Activated T-helper 1 cell treated with anti-CD3 and anti-CD28 coated beads, Interleukin-12 subunit alpha, Interleukin-12 subunit beta, Interleukin-2, Interleukin-4 antibody, amounts not matched to agents 30 ng/mL and 10 ng/mL and 1 ng/mL, durations not matched to agents 14 hours and 24 hours and 36 hours (primary cell): Measurements from ENCODE around the gene TMEM167A. TPM values are rescaled to one million over a fixed set of nuclear protein-coding genes. Genes with fewer than 3 reads are reported as not detected.

Experiments used
- DNase-seq: peaks from one replicate; pipeline ENCODE4 v3.0.0; 2021; ENCODE audit warnings: low spot score
- H3K27ac Mint-ChIP-seq: one replicate; pipeline ENCODE4 v1.8.0; 2021; ENCODE audit warnings: mild to moderate bottlenecking, mixed read lengths
- H3K27me3 Mint-ChIP-seq: one replicate; pipeline ENCODE4 v1.8.0; 2022; ENCODE audit warnings: mild to moderate bottlenecking, moderate library complexity, mixed read lengths; ENCODE audit not compliant: insufficient read depth
- H3K36me3 Mint-ChIP-seq: one replicate; pipeline ENCODE4 v1.8.0; 2021; ENCODE audit warnings: low read depth, mixed read lengths
- H3K4me1 Mint-ChIP-seq: one replicate; pipeline ENCODE4 v1.8.0; 2021; ENCODE audit warnings: low read depth, mixed read lengths
- H3K4me3 Mint-ChIP-seq: one replicate; pipeline ENCODE4 v1.8.0; 2021; ENCODE audit warnings: mild to moderate bottlenecking, moderate library complexity, mixed read lengths
- H3K9me3 Mint-ChIP-seq: one replicate; pipeline ENCODE4 v1.8.0; 2021; ENCODE audit warnings: mixed read lengths
- intact Hi-C: fragments of 100-400 bp; cut with micrococcal nuclease; formaldehyde crosslinking; loops from one replicate; pipeline ENCODE4 v1.15.1; 2024
- total RNA-seq: library from RNA; stranded (reverse); gene quantifications from 2 replicates; pipeline ENCODE4 v1.2.3, GENCODE V29; 2022

TMEM167A gene
- total RNA-seq, 1 donor from 2014 or later: 84.6 TPM

DNA sequence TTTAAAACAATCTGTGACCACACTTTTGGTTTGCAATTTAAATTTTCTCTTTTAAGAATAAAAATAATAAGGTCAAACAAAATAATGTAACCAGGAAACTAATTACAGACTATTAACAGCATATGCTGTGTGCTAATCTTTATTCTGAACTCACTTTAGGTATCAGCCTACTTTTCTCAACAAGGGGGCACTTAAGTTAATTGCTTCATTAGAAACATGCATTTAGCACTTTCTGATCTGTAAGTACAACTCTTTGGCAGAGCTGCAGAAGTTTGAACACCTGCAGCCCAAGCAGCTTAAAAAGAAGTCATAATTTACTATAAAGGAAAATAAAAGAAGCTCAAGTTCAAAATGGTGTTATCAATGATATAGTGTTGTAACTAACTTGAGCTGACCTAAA lies 21.8 kb upstream of the TMEM167A start:
- no peak for DNase-seq
- Mint-ChIP-seq H3K27me3 (no peaks in the 10 kb centered on the region), H3K4me1 (no peaks in the 10 kb centered on the region), H3K9me3 (peaks cover under 1% of the 10 kb centered on the region), H3K36me3 (peaks cover 1% of the 10 kb centered on the region), H3K4me3 (no peak overlapping the region), H3K27ac (no peak overlapping the region)
- intact Hi-C loops: no loop called here

DNA sequence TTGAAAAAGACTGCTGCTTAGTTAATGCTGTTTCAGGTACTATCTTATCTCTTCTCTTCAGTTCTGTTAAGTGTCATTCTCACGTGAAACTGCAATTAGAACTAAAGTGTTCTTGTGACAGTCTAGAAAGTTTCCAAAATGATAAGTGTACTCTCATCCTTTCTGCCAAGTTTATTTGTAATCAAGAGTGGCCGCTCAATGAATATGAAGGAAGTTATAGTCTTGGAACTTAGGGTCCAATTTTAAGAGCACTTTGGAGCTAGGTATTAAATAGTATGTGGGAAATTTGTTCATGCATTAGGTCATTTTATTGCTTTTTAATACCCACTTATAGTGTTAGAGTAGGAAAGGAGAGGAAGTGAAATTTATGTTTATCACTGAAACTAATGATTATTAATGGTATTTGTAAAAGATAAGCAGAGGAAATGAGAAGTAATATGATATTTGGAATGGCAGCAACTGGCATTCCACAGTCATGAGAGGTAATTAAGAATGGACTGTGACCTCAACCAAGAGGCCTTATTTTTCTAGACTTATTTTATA lies 20.6 kb upstream of the TMEM167A start:
- DNase-seq: no peak
- Mint-ChIP-seq H3K9me3 (peaks cover 13% of the 10 kb centered on the region), H3K4me3 (no peak overlapping the region), H3K36me3 (peaks cover 1% of the 10 kb centered on the region), H3K27me3 (no peaks in the 10 kb centered on the region), H3K4me1 (peaks cover 4% of the 10 kb centered on the region), H3K27ac (no peak overlapping the region)
- intact Hi-C loops: no loop called here

DNA sequence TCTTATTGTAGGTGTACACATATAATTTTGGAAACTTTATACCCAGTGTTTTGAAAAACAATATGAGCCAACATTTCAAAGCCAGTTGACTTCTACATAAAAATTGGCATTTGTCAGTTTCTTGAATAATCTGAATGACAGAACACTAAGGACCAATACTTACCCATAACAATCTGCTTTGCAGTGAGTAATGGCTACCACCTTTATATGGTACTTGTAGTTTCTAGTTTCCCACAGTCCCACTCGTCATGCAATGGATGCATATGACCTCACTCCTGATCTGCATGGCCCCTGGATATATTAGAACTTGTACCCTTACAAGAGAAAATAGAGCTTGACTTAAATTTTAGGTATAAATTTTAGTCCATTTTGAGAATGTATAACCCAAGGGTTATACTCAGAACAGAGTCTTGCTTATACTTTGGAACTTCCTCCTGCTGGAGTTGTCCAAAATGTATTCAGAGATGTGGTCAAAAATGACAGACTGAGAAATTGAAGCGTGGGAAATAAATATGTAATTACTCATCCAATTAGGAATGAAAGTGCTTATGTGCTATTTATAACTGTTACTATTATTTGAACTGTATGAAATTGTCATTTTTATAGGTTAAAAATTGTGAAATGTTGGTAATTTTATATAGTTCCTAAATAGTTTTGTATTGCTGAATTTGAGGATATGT lies 19.6 kb upstream of the TMEM167A start:
- H3K4me1 Mint-ChIP-seq: peaks cover 14% of the 10 kb centered on the region
- no peak overlapping the region for H3K4me3 Mint-ChIP-seq
- no peak for DNase-seq
- no peak overlapping the region for H3K27ac Mint-ChIP-seq
- no peaks in the 10 kb centered on the region for H3K27me3 Mint-ChIP-seq
- H3K36me3 Mint-ChIP-seq: peaks cover 5% of the 10 kb centered on the region
- intact Hi-C loops: no loop called here
- H3K9me3 Mint-ChIP-seq: peaks cover 21% of the 10 kb centered on the region

DNA sequence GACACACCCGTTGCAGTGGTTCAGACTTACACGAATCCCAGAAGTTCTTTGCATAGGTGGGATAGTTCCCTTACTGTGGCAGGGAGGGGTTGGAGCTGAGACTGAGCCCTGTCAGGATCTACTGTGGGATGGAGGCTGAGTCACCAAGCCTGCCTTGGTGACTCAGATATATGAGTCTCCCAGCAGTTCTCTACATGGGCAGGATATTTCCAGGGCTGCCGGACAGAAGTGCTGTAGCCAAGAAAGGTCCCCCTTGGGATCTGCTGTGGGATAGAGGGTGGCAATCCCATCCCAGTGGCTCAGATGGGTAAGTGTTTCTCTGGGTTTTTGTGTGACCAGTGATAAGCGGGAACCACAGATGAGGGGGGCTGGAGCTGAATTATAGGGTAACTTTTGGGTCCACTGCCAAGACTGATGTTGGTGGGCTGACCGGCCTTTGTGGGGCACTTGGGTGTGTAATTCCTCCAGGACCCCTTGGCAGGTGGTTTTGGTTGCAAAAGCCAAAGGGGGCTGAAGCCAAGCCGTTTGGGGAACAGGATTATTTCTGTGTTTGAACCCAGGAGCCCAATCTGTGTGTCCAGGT lies 18.9 kb upstream of the TMEM167A start:
- H3K9me3 Mint-ChIP-seq: peaks cover 26% of the 10 kb centered on the region
- peaks cover 16% of the 10 kb centered on the region for H3K4me1 Mint-ChIP-seq
- intact Hi-C loops: no loop called here

DNA sequence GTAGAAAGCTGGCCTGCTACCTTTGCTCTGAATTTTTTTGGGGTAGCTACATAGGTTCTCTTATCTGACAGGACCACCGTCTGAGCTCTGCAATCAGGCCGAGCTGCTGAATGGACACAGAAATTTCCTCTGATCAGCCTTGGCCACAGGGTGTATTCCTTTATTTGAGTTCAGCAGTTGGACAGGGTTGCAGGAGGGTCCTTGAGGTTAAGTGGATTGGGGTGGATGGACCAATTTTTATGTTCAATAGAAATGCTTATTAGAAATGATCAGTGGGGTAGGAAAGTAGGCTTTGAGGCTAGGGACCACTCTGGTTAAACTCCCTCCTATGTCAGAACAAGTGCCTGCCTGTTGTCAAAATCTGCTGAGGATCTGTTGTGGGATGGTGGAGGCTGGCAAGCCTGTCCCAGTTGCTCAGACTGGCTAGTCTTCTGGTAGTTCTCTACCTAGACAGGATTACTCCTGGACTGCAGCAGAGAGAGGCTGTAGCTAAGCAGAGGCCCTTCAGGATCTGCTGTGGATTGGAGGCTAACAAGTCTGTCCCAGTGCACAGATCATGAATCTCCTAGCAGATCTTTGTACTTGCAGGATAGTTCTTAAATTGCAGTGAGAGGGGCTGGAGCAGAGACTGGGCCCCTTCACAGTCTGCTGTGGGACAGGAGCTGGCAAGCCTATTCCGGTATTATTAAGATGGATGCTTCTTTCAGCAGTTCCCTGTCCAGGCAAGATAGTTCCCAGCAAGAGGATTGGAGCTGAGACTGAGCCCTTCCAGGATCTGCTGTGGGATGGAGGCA lies 18.2 kb upstream of the TMEM167A start:
- no peak overlapping the region for H3K27ac Mint-ChIP-seq
- H3K27me3 Mint-ChIP-seq: no peaks in the 10 kb centered on the region
- peaks cover 5% of the 10 kb centered on the region for H3K36me3 Mint-ChIP-seq
- peaks cover 29% of the 10 kb centered on the region for H3K9me3 Mint-ChIP-seq
- DNase-seq: no peak
- H3K4me3 Mint-ChIP-seq: no peak overlapping the region
- H3K4me1 Mint-ChIP-seq: peaks cover 16% of the 10 kb centered on the region
- intact Hi-C loops: no loop called here

More for the DNA sequence above, 18.9 kb upstream of the TMEM167A start:
- H3K36me3 Mint-ChIP-seq: peaks cover 5% of the 10 kb centered on the region
- no peak for DNase-seq
- H3K27ac Mint-ChIP-seq: no peak overlapping the region
- H3K27me3 Mint-ChIP-seq: no peaks in the 10 kb centered on the region
- no peak overlapping the region for H3K4me3 Mint-ChIP-seq

DNA sequence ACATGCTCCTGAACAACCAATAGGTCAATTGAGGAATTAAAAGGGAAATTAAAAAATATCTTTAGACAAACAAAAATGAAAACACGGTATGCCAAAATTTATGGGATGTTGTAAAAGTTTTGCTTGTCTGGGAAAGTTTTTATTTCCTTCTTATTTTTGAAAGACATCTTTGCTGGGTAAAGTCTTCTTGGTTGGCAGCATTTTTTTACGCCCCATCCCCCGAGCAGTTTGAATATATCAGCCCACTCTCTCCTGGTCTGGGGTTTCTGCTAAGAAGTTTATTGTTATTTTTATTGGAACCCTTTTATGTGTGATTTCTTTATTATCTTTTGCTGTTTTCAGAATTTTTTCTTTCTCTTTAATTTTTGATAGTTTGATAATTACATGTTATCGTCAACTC lies 16.5 kb upstream of the TMEM167A start:
- no peaks in the 10 kb centered on the region for H3K27me3 Mint-ChIP-seq
- peaks cover 29% of the 10 kb centered on the region for H3K9me3 Mint-ChIP-seq
- H3K4me1 Mint-ChIP-seq: peaks cover 16% of the 10 kb centered on the region
- no peak overlapping the region for H3K27ac Mint-ChIP-seq
- no peak overlapping the region for H3K4me3 Mint-ChIP-seq
- intact Hi-C loops: no loop called here
- DNase-seq: no peak
- peaks cover 5% of the 10 kb centered on the region for H3K36me3 Mint-ChIP-seq

DNA sequence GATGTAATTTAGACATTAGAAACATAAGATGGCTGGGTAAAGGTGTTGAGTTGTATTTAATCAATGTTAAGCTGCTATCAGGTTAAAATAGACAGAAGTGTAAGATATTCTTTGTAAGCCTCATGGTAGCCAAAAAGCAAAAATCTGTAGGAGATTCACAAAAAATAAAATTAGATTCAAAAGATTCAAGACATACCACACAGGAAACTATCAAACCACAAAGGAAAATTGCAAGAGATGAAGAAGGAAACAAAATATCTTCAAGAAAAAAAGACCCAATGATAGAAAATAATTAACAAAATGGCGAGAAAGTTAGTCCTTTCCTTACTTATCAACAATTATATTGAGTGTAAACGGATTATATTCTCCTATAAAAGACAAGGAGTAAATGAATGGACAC lies 15.4 kb upstream of the TMEM167A start:
- no peaks in the 10 kb centered on the region for H3K27me3 Mint-ChIP-seq
- no peak overlapping the region for H3K27ac Mint-ChIP-seq
- H3K36me3 Mint-ChIP-seq: peaks cover 3% of the 10 kb centered on the region
- no peak overlapping the region for H3K4me3 Mint-ChIP-seq
- peaks cover 16% of the 10 kb centered on the region for H3K4me1 Mint-ChIP-seq
- no peak for DNase-seq
- intact Hi-C loops: no loop called here
- H3K9me3 Mint-ChIP-seq: peaks cover 29% of the 10 kb centered on the region

DNA sequence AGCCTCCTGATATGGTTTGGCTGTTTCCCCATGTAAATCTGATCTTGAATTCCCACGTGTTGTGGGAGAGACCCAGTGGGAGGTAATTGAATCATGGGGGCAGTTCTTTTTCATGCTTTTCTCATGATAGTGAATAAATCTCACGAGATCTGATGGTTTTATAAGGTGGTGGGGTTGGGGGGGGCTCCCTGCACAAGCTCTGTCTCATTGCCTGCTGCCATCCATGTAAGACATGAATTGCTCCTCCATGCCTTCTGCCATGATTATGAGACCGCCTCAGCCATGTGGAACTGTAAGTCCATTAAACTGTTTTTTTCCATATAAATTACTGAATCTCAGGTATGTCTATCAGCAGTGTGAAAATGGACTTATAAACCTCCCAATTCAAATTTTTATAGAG lies 13.0 kb upstream of the TMEM167A start:
- no peak overlapping the region for H3K27ac Mint-ChIP-seq
- intact Hi-C loops: no loop called here
- DNase-seq: no peak
- H3K4me3 Mint-ChIP-seq: no peak overlapping the region
- H3K4me1 Mint-ChIP-seq: peaks cover 16% of the 10 kb centered on the region
- peaks cover 29% of the 10 kb centered on the region for H3K9me3 Mint-ChIP-seq
- H3K36me3 Mint-ChIP-seq: peaks cover 3% of the 10 kb centered on the region
- no peaks in the 10 kb centered on the region for H3K27me3 Mint-ChIP-seq

DNA sequence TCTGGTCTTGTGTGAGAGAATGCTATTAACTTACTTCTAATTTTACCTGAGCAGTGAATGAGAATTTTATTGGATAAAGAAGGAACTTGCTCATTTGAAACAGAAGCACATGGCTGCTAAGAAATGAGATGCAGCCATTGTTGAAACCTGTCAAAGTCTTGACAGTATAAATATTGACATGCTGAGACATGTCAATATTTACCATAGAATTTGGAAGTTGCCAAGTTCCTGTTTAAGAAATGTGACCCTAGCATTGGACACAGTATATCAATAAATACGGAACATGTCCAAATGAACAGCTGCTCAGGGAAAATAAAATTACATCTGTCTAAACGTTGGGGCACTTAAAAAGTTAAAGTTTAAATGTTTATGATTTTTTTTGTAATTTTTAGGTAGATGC lies 7.9 kb upstream of the TMEM167A start:
- Mint-ChIP-seq H3K27ac (no peak overlapping the region), H3K4me1 (no peaks in the 10 kb centered on the region), H3K4me3 (no peak overlapping the region), H3K9me3 (no peaks in the 10 kb centered on the region), H3K27me3 (no peaks in the 10 kb centered on the region), H3K36me3 (peaks cover 4% of the 10 kb centered on the region)
- no peak for DNase-seq
- intact Hi-C loops: no loop called here

DNA sequence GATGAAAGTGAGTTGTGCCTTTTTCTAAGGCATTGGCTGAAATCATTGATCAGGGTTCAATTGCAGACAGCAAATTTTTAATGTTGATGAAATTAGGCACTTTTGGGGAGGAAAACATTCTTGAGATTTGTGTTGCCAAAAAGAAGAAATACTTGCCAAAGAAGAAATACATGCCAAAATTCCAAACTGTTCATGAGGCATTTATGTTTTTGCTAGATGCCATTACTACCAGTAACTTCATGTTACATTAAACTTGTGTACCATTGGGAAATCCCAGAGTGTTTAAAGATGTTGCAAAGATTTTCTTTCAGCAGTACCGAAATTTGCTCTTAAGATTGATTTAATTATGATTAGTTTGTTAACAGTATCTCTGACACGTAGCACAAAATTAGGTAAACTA lies 7.1 kb upstream of the TMEM167A start:
- Mint-ChIP-seq H3K27ac (no peak overlapping the region), H3K4me3 (no peak overlapping the region), H3K27me3 (no peaks in the 10 kb centered on the region), H3K4me1 (no peaks in the 10 kb centered on the region), H3K36me3 (peaks cover 4% of the 10 kb centered on the region), H3K9me3 (no peaks in the 10 kb centered on the region)
- intact Hi-C loops: no loop called here
- no peak for DNase-seq

DNA sequence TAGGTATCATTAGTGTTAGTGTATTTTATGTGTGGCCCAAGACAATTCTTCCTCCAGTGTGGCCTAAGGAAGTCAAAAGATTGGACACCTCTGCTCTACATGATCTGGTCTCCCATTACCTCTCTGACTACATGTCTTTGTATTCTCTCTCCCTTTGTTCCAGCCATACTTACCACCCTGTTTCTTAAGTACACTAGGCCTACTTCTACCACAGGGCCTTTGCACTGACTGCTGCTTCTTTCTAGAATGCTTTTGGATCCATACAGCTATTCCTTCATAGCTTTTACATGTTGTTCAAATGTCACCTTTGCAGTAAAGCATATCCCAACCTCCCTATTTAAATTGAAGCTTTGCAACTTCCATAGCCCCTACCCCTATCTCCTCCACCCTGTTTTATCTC lies 5.6 kb upstream of the TMEM167A start:
- no peak overlapping the region for H3K4me3 Mint-ChIP-seq
- intact Hi-C loops: no loop called here

DNA sequence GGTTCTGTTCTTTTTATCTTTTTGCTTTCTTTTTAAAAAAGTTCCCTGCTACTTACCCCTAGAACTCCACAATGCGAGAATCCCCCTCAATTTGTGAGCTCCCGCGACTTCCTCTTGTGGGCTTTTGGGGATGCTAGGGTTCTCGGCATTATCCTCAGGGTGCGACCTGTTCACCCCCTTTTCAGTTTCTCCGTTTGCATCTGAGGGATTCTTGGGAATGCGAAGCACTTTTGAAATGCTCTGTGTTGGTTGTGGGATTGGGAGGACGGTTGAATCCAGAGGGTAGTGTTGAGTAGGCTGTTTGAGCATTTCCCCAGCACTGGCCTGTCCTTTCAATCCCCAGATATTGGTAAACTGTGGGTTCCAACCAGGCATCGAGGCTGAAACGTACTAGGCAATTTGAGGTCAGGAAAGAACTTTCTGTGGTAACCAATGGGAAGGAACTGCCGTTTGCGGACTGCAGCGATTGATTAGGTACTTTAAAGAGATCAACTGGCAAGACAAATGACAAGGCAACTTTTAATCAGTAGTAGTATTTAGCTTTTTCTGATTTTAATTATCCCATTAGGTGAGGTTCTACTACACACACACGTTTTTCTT lies 568 bp upstream of the TMEM167A start:
- no peaks in the 10 kb centered on the region for H3K27me3 Mint-ChIP-seq
- no peak for DNase-seq
- peak overlapping the region; percentile 99 for H3K27ac Mint-ChIP-seq
- intact Hi-C loops: loop anchor here (1.0 to 10.0 kb wide), 10 partner anchors 14 to 1776 kb away; partner anchors contain the start of genes RPS23, SSBP2 and ZCCHC9
- H3K9me3 Mint-ChIP-seq: peaks cover 6% of the 10 kb centered on the region
- H3K36me3 Mint-ChIP-seq: peaks cover 26% of the 10 kb centered on the region
- peak overlapping the region; percentile 100 for H3K4me3 Mint-ChIP-seq
- peaks cover 39% of the 10 kb centered on the region for H3K4me1 Mint-ChIP-seq

More for the DNA sequence above, 5.6 kb upstream of the TMEM167A start:
- H3K27ac Mint-ChIP-seq: no peak overlapping the region
- H3K27me3 Mint-ChIP-seq: no peaks in the 10 kb centered on the region
- DNase-seq: no peak
- peaks cover 6% of the 10 kb centered on the region for H3K36me3 Mint-ChIP-seq
- peaks cover 11% of the 10 kb centered on the region for H3K4me1 Mint-ChIP-seq
- peaks cover 6% of the 10 kb centered on the region for H3K9me3 Mint-ChIP-seq
